Measurements from ENCODE around the gene EPS15. TPM values are rescaled to one million over a fixed set of nuclear protein-coding genes. Genes with fewer than 3 reads are reported as not detected.

The EPS15 gene
- total and polyA plus RNA-seq, 11 donors: 19.9 to 80.6 (median 67.8) TPM

DNA sequence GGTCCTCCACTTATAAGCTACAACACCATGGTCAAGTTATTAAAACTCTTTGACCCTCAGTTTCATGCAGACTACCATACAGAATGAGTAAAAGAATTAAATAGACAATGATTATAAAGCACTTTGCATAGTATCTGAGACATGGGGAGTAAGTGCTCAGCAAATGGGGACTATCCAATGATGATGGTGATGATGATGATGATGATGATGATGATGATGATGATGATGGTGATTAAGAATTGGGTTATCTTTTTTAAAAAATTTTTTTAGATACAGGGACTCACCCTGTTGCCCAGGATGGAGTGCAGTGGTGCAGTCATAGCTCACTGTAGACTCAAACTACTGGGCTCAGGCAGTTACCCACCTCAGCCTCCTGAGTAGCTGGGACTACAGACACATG, 8.1 kb upstream of the EPS15 start:
- intact Hi-C loops (cut with DNase I): no loop called here
- DNase-seq (no peak), ATAC-seq (no peak)
- H3K4me1 ChIP-seq: no peaks in the 10 kb centered on the region
- H3K4me3 ChIP-seq: no peak overlapping the region
- no peaks in the 10 kb centered on the region for H3K27me3 ChIP-seq
- no peaks in the 10 kb centered on the region for H3K9me3 ChIP-seq
- no peak overlapping the region for H3K27ac ChIP-seq
- TF ChIP-seq, protein P1, sequence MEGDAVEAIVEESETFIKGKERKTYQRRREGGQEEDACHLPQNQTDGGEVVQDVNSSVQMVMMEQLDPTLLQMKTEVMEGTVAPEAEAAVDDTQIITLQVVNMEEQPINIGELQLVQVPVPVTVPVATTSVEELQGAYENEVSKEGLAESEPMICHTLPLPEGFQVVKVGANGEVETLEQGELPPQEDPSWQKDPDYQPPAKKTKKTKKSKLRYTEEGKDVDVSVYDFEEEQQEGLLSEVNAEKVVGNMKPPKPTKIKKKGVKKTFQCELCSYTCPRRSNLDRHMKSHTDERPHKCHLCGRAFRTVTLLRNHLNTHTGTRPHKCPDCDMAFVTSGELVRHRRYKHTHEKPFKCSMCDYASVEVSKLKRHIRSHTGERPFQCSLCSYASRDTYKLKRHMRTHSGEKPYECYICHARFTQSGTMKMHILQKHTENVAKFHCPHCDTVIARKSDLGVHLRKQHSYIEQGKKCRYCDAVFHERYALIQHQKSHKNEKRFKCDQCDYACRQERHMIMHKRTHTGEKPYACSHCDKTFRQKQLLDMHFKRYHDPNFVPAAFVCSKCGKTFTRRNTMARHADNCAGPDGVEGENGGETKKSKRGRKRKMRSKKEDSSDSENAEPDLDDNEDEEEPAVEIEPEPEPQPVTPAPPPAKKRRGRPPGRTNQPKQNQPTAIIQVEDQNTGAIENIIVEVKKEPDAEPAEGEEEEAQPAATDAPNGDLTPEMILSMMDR (IDR thresholded peaks at IDR 0.05): no peak
- no peak for TF ChIP-seq POLR2A (IDR thresholded peaks at IDR 0.05)
- no peaks in the 10 kb centered on the region for H3K36me3 ChIP-seq

DNA sequence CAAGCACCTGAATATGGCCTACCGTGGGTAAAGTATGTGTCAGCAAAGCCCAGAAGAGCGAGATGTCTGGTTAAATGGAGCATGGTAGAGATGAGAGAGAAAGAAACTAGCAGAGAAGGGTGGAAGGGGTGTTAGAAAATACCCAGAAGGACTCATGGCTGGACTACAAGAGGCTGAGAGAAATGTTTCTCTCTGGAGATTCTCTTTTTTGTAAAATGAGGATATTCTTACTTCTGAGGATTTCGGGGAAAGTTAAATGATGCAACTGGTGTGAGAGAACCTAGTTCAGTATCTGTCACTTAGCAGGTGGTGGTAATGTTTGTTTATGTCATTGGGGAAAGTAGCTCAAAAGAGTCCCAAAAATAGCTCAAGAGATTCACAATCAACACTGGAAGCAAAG, 7.2 kb upstream of the EPS15 start:
- Histone ChIP-seq H3K27me3 (no peaks in the 10 kb centered on the region), H3K4me3 (no peak overlapping the region), H3K4me1 (no peaks in the 10 kb centered on the region), H3K9me3 (no peaks in the 10 kb centered on the region), H3K36me3 (no peaks in the 10 kb centered on the region), H3K27ac (no peak overlapping the region)
- no peak for TF ChIP-seq POLR2A (IDR thresholded peaks at IDR 0.05)
- TF ChIP-seq, protein P1 (IDR thresholded peaks at IDR 0.05): no peak
- intact Hi-C loops (cut with DNase I): no loop called here
- ATAC-seq (no peak), DNase-seq (no peak)
- WGBS, 4 donors: 91 to 99% (median 95%) methylated on average over 3 of the region's 3 CpGs

DNA sequence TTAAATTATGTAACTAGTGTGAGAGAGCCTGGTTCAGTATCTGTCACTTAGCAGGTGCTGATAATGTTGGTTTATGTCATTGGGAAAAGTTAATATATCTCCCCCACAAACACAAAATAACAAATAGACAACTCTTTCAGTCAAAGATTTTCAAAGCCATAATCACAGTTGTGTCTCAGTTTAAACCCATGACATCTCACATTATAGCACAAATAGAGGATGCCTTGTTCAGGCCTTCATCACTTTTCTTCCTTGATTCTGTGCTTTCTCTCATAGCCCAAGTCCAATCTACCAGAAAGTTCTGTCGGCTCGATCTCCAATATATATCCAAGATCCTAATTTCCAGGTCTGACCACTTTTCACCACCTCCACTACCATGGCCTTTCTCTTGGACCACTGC, 6.2 kb upstream of the EPS15 start:
- H3K9me3 ChIP-seq: no peaks in the 10 kb centered on the region
- intact Hi-C loops (cut with DNase I): no loop called here

DNA sequence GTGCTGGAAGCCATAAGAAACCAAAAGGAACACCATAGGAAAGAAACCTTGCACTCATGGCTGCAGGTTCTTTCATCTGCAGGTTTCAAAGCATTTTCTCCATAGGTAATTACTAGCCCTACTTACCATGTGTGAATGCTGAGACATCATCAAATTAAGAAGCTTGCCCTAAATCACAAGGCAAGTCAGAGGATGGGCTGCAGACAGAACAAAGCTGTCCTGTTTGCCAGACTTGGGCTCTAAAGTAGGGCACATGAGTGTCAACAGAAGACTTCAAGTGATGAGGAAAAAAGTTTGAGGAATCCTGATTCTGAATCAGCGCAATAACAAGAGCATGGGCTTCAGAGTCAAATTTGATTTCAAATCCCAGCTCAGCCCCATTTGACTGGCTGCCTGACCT, 5.8 kb upstream of the EPS15 start:
- H3K9me3 ChIP-seq: no peaks in the 10 kb centered on the region
- 91 to 100% (median 96%) methylated on average over 1 of the region's 1 CpG for WGBS, 4 donors

More for the DNA sequence above, 6.2 kb upstream of the EPS15 start:
- Histone ChIP-seq H3K27me3 (no peaks in the 10 kb centered on the region), H3K36me3 (no peaks in the 10 kb centered on the region), H3K4me1 (peaks cover 0 to 9% (median 0%) of the 10 kb centered on the region in 12 donors), H3K4me3 (no peak overlapping the region), H3K27ac (no peak overlapping the region)
- DNase-seq (no peak), ATAC-seq (no peak)
- WGBS, 4 donors: 88 to 97% (median 96%) methylated on average over 2 of the region's 2 CpGs
- no peak for TF ChIP-seq POLR2A (IDR thresholded peaks at IDR 0.05)
- TF ChIP-seq, protein P1 (IDR thresholded peaks at IDR 0.05): no peak

More for the DNA sequence above, 5.8 kb upstream of the EPS15 start:
- Histone ChIP-seq H3K27ac (no peak overlapping the region), H3K36me3 (no peaks in the 10 kb centered on the region), H3K4me3 (no peak overlapping the region), H3K27me3 (no peaks in the 10 kb centered on the region), H3K4me1 (peaks cover 0 to 14% (median 0%) of the 10 kb centered on the region in 12 donors)
- intact Hi-C loops (cut with DNase I): loop anchor here in 1 of 10 donors (5.0 kb wide), 1 partner anchor 108 kb away; no protein-coding TSS in a partner anchor
- ATAC-seq (no peak), DNase-seq (no peak)
- TF ChIP-seq, protein P1 (IDR thresholded peaks at IDR 0.05): no peak
- TF ChIP-seq POLR2A (IDR thresholded peaks at IDR 0.05): no peak
